Keratinocyte (primary cell): Measurements from ENCODE around the gene CTSD. TPM values are rescaled to one million over a fixed set of nuclear protein-coding genes. Genes with fewer than 3 reads are reported as not detected.

Experiments used
- DNase-seq: peaks from one replicate; pipeline ENCODE4 v3.0.0-alpha.2; 2011; ENCODE audit warnings: low read depth, missing footprints, low spot score
- FAIRE-seq: peaks from 2 replicates; lab custom pipeline; 2011; peaks lifted over from hg19 to GRCh38; lab: Jason Lieb, UNC
- H2AFZ ChIP-seq: 2 replicates; pipeline ENCODE4 v1.6.0; 2012; ENCODE audit warnings: low read length, control low read depth, inconsistent platforms; ENCODE audit not compliant: control insufficient read depth
- H3K27ac ChIP-seq: 2 replicates; pipeline ENCODE4 v1.5.1; 2011; ENCODE audit warnings: low read length; ENCODE audit not compliant: control insufficient read depth, insufficient read depth
- H3K27me3 ChIP-seq: 3 replicates; pipeline ENCODE4 v1.6.0; 2011; ENCODE audit warnings: low read length; ENCODE audit not compliant: control insufficient read depth, insufficient read depth; ENCODE audit errors: extremely low read depth
- H3K36me3 ChIP-seq, 2 experiments: 2 replicates in 1 of 2; 3 replicates in 1 of 2; pipeline ENCODE4 v1.5.1; 2011; ENCODE audit warnings: low read length in 2 of 2, mild to moderate bottlenecking in 1 of 2; ENCODE audit not compliant: control insufficient read depth in 2 of 2, insufficient read depth in 2 of 2; ENCODE audit errors: extremely low read depth in 1 of 2
- H3K4me1 ChIP-seq: 3 replicates; pipeline ENCODE4 v1.5.1; 2011; ENCODE audit warnings: low read length; ENCODE audit not compliant: control insufficient read depth, insufficient read depth; ENCODE audit errors: extremely low read depth
- H3K4me2 ChIP-seq: 3 replicates; pipeline ENCODE4 v1.6.0; 2011; ENCODE audit warnings: low read depth, low read length; ENCODE audit not compliant: control insufficient read depth, insufficient read depth; ENCODE audit errors: extremely low read depth
- H3K4me3 ChIP-seq, 3 experiments: fragments of 200-600 bp in 1 of 3; sonication (generic) in 1 of 3; 2 replicates in 2 of 3; 3 replicates in 1 of 3; pipeline ENCODE4 v1.5.1; 2011 to 2016; ENCODE audit warnings: low read length in 3 of 3, mild to moderate bottlenecking in 3 of 3, control low read depth in 2 of 3, inconsistent platforms in 1 of 3, low read depth in 1 of 3, mixed read lengths in 1 of 3, mixed run types in 1 of 3, moderate library complexity in 1 of 3; ENCODE audit not compliant: control insufficient read depth in 2 of 3, insufficient read depth in 2 of 3; ENCODE audit errors: extremely low read depth in 1 of 3
- H3K79me2 ChIP-seq: 2 replicates; pipeline ENCODE4 v1.6.0; 2012; ENCODE audit warnings: low read length; ENCODE audit not compliant: control insufficient read depth, insufficient read depth
- H3K9ac ChIP-seq: 3 replicates; pipeline ENCODE4 v1.6.0; 2011; ENCODE audit warnings: low read length; ENCODE audit not compliant: control insufficient read depth, insufficient read depth; ENCODE audit errors: extremely low read depth
- H3K9me1 ChIP-seq: 3 replicates; pipeline ENCODE4 v1.6.0; 2011; ENCODE audit warnings: low read length; ENCODE audit not compliant: control insufficient read depth, insufficient read depth; ENCODE audit errors: extremely low read depth
- H3K9me3 ChIP-seq: 2 replicates; pipeline ENCODE4 v1.5.1; 2012; ENCODE audit warnings: low read depth, low read length; ENCODE audit not compliant: control insufficient read depth
- H4K20me1 ChIP-seq: 3 replicates; pipeline ENCODE4 v1.6.0; 2011; ENCODE audit warnings: low read length; ENCODE audit not compliant: control insufficient read depth, insufficient read depth; ENCODE audit errors: extremely low read depth
- CTCF ChIP-seq, 3 experiments: IDR thresholded peaks in 1 of 3; conservative IDR thresholded peaks in 1 of 3; optimal IDR thresholded peaks in 1 of 3; 2 replicates in 2 of 3; 3 replicates in 1 of 3; pipeline versions ENCODE3 to v1.5.1; 2011; ENCODE audit warnings: low read length in 3 of 3, mild to moderate bottlenecking in 3 of 3, moderate library complexity in 2 of 3, control low read depth in 1 of 3, inconsistent platforms in 1 of 3; ENCODE audit not compliant: insufficient read depth in 2 of 3; ENCODE audit errors: extremely low read depth in 1 of 3
- EZH2 ChIP-seq: IDR thresholded peaks from one replicate; pipeline ENCODE4 v1.6.1; 2012; ENCODE audit warnings: inconsistent platforms, mild to moderate bottlenecking, low read length, moderate library complexity
- dilution Hi-C: fragments of 300-500 bp; cut with MboI; formaldehyde crosslinking; loops from one replicate; pipeline ENCODE4 v1.7.0; 2020; ENCODE audit warnings: low sequenced_read_pairs; ENCODE audit not compliant: extremely low pct_ligation_motif_present
- polyA plus RNA-seq, 5 experiments: library from polyadenylated mRNA; depleted of rRNA in 3 of 5; stranded (reverse) in 3 of 5; stranded (forward) in 1 of 5; unstranded in 1 of 5; fragments of >200 nt; gene quantifications; 1 replicate in 1 of 5; 2 replicates in 3 of 5; 3 replicates in 1 of 5; pipeline versions ENCODE4 v1.2.1 to v1.2.3, GENCODE V29; 2011 to 2012; ENCODE audit warnings: missing spikeins in 2 of 5, low read depth in 1 of 5, low replicate concordance in 1 of 5

CTSD gene
- polyA plus RNA-seq, 1 donor (not counting 4 experiments of a cell fraction or from before 2014, with no cell fraction given), result 152 TPM

DNA sequence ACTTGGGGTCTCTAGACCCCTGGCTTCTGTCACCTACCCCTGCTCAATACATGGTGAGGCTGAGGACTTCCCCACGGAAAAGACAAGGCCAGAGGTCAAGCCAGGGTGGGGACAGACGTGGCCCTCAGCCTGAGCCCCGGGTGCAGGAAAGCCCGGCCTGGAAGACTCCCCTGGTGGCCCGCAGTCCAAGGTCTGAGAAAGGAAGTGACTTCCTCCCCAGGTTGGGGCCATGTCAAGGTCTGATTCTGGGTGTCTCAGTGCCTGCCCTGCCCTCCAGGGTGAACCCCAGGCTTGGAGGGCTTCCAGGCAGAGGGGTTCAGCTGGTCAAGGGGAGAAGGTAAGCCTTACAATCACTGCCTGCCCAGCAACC is 3.9 kb downstream of the CTSD start:
- Histone ChIP-seq H3K9me1 (no peaks in the 10 kb centered on the region), H3K4me3 (no peak overlapping the region), H4K20me1 (no peaks in the 10 kb centered on the region), H3K4me1 (peaks cover 18% of the 10 kb centered on the region), H2AFZ (no peak overlapping the region), H3K9ac (no peak overlapping the region), H3K9me3 (no peaks in the 10 kb centered on the region), H3K79me2 (peaks cover 4% of the 10 kb centered on the region), H3K36me3 (peaks cover 8 to 31% of the 10 kb centered on the region in 2 experiments), H3K27ac (no peak overlapping the region), H3K27me3 (no peaks in the 10 kb centered on the region), H3K4me2 (no peak overlapping the region)
- dilution Hi-C loops, result no loop called here
- TF ChIP-seq CTCF (optimal IDR thresholded peaks at IDR 0.05 in 1 of 3, IDR thresholded peaks at IDR 0.05 in 1 of 3, conservative IDR thresholded peaks at IDR 0.05 in 1 of 3; ENCODE audit: extremely low read depth in 1 of 3, insufficient read depth in 2 of 3, low read length in 3 of 3), result no peak
- TF ChIP-seq EZH2, result no peak
- FAIRE-seq (no peak), DNase-seq (no peak)

- H3K9me1 ChIP-seq, result no peaks in the 10 kb centered on the region
- peaks cover 4% of the 10 kb centered on the region for H3K79me2 ChIP-seq
- dilution Hi-C loops, result no loop called here
- no peak overlapping the region for H3K4me3 ChIP-seq
- H3K36me3 ChIP-seq, result peaks cover 8 to 32% of the 10 kb centered on the region in 2 experiments
- H3K4me1 ChIP-seq, result peaks cover 14% of the 10 kb centered on the region
- no peaks in the 10 kb centered on the region for H3K9me3 ChIP-seq
- no peaks in the 10 kb centered on the region for H3K27me3 ChIP-seq
- H4K20me1 ChIP-seq, result no peaks in the 10 kb centered on the region
- no peak for FAIRE-seq
- H2AFZ ChIP-seq, result no peak overlapping the region
- no peak for DNase-seq
- H3K4me2 ChIP-seq, result no peak overlapping the region
- H3K9ac ChIP-seq, result no peak overlapping the region
- H3K27ac ChIP-seq, result no peak overlapping the region
- TF ChIP-seq EZH2, result no peak
- TF ChIP-seq CTCF (optimal IDR thresholded peaks at IDR 0.05 in 1 of 3, IDR thresholded peaks at IDR 0.05 in 1 of 3, conservative IDR thresholded peaks at IDR 0.05 in 1 of 3; ENCODE audit: extremely low read depth in 1 of 3, insufficient read depth in 2 of 3, low read length in 3 of 3), result no peak
These were observed 4.4 kb downstream of the CTSD start for GRCh38 chr11:1759151-1759850.
